Heart right ventricle (tissue), 16 donors: ENCODE results near the gene TMSB15C. TPM values are rescaled to one million over a fixed set of nuclear protein-coding genes. Genes with fewer than 3 reads are reported as not detected.
A peak's percentile ranks its signal among the peaks of the same experiment; 100 is the strongest.
"Not testable (repeated sequence)": the region's sequence is repeated elsewhere in the genome, so short reads cannot be mapped to it uniquely, and the experiment has no call there.

Experiments
- ATAC-seq, 8 donors: fragments of 200-7000 bp; cut with Tn5 transposase; one replicate each; pipeline ENCODE4 v1.9.1; 2020; ENCODE audit warnings: mild to moderate bottlenecking in 8 of 8, moderate library complexity in 8 of 8, moderate number of reproducible peaks in 1 of 8
- DNase-seq, 2 donors: peaks; one replicate each; pipeline ENCODE4 v3.0.0-alpha.2; 2020
- H3K27ac ChIP-seq, 10 donors: fragments of 200-600 bp; sonication (generic) in 2 of 10; one replicate each; pipeline versions ENCODE4 v1.5.0 to v1.8.0; 2020 to 2022; ENCODE audit warnings: mild to moderate bottlenecking in 3 of 10
- H3K27me3 ChIP-seq, 7 donors: fragments of 200-600 bp; one replicate each; pipeline ENCODE4 v1.8.0; 2021 to 2022; ENCODE audit warnings: mild to moderate bottlenecking in 2 of 7
- H3K36me3 ChIP-seq, 9 donors: fragments of 200-600 bp; sonication (generic) in 1 of 9; one replicate each; pipeline versions ENCODE4 v1.5.0 to v1.8.0; 2020 to 2022; ENCODE audit warnings: mild to moderate bottlenecking in 2 of 9
- H3K4me1 ChIP-seq, 9 donors: fragments of 200-600 bp; sonication (generic) in 1 of 9; one replicate each; pipeline versions ENCODE4 v1.5.0 to v1.8.0; 2020 to 2022; ENCODE audit warnings: mild to moderate bottlenecking in 4 of 9
- H3K4me3 ChIP-seq, 10 donors: fragments of 200-600 bp; sonication (generic) in 2 of 10; one replicate each; pipeline versions ENCODE4 v1.5.0 to v1.8.0; 2020 to 2022; ENCODE audit warnings: mild to moderate bottlenecking in 7 of 10, moderate library complexity in 2 of 10
- H3K9me3 ChIP-seq, 11 donors: fragments of 200-600 bp in 10 of 11; sonication (generic) in 2 of 11; one replicate each; pipeline versions ENCODE4 v1.5.0 to v1.8.0; 2013 to 2022; ENCODE audit warnings: mild to moderate bottlenecking in 2 of 11, control low read depth in 1 of 11, moderate library complexity in 1 of 11
- WGBS, 2 donors: extraction: QIAGEN DNeasy Blood & Tissue Kit; methylation state at CpG; one replicate each; pipeline ENCODE4 v1.1.7; 2013; ENCODE audit warnings: inconsistent platforms in 1 of 2; 5-methylcytosine and 5-hydroxymethylcytosine counted together
- intact Hi-C, 10 donors: fragments of 100-400 bp; cut with DNase I; formaldehyde crosslinking; loops; one replicate each; pipeline versions ENCODE4 v1.11.1 to v1.14.2; 2022
- polyA plus RNA-seq, 2 donors: library from polyadenylated mRNA; stranded (reverse); fragments of 200-250 nt; gene quantifications; one replicate each; pipeline ENCODE4 v1.2.3, GENCODE V29; 2013
- total RNA-seq, 10 donors: library from RNA; stranded (reverse); fragmentation: NEBNext Ultra II Directional in 3 of 10; extraction: Animal tissue kit (Norgen Biotek cat#: 25700) in 3 of 10; gene quantifications; one replicate each; pipeline versions ENCODE4 v1.2.1 to v1.2.4, GENCODE V29; 2021 to 2023
- TF ChIP-seq, protein P1 (sequence below), 9 donors: fragments of 200-600 bp; sonication (generic) in 2 of 9; IDR thresholded peaks; one replicate each; pipeline versions ENCODE4 v1.5.0 to v1.8.0; 2021 to 2022; ENCODE audit warnings: antibody characterized with exemption in 9 of 9, mild to moderate bottlenecking in 5 of 9, moderate library complexity in 1 of 9
- donor health status: Arrhythmogenic right ventricular cardiomyopathy.
- donor health status: ischemic (EF 13 %, LVEDD 7.1; RV severe dilation, severe dysfunction).
- donor health status: healthy with polysubstance abuse.
- donor health status: DM: no; HTN: yes; CAD: no.
- donor health status: DM: no; HTN: no; CAD: no.
- donor health status: ischemic (EF 25% LVEDD 6.9; RV normal size, moderate dysfunction).
- donor health status: ischemic (EF 25% LVEDD 5.7; RV mildly dilated, moderate dysfunction).
- donor health status: healthy.
- donor health status: DM: yes; HTN: yes; CAD: no.
- donor health status: Ischemic cardiomyopathy.
- donor health status: ischemic (EF 35%, LVEDD 5.7; RV mildly dilated, moderate dysfunction).
- donor health status: nonischemic (EF 11% LVEDD 7.7; RV severe dilation, severe dysfunction).
- donor health status: DM: yes; HTN: yes; CAD: no.
- donor health status: PGD.
- donor health status: ischemic (EF 29% LVEDD 5.4; RV normal size, mild dysfunction).
- donor health status: nonischemic (EF 23%, LVEDD 6.1; RV moderate dilation, normal function).

TMSB15C gene
- total and polyA plus RNA-seq, 12 donors: 0.09 to 0.35 (median 0.15) TPM; not detected in 3

DNA sequence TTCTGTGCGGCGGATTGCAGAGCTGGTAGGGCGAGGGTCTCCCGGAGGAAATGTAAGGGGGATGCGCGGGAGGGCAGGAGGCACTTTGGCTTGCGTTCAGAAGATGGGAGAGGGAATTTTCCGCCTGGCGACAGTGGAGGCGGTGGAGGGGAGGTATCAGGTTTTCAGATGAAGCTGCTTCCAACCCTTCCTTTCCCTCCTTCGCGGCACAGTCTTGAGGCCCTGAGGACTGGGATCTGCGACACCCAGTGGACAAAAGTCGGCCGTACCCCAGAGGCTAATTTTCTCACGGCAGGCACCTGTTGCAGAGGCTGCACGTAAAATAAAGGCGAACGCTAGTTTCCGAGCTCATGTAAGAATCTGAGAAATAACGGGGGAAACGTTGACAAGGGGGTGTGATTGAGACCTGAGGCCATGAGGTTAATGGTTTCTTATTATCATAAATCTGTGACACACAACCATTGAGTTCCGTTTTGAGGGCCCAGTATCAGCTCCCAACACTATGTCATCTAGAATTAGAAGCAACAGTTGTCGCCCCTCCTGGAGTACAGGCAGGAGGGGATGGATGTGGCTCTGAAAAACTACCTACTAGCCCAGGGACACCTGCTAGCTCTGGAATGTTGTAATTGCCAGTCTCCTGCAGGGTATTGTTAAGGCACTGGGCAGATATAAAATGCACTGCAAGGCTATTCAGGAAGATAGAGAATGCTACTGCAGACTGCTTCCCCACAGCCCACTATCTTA is 37.4 kb upstream of the TMSB15C start:
- intact Hi-C loops: no loop called here
- Histone ChIP-seq H3K27ac (peak overlapping the region in 1 of 10 donors; percentile 80), H3K36me3 (no peaks in the 10 kb centered on the region), H3K4me3 (peak overlapping the region in 9 of 10 donors; percentile 40 to 76 (median 65)), H3K4me1 (peaks cover 0 to 20% (median 4%) of the 10 kb centered on the region in 9 donors), H3K27me3 (peaks cover 0 to 38% (median 0%) of the 10 kb centered on the region in 7 donors), H3K9me3 (no peaks in the 10 kb centered on the region)
- WGBS, 2 donors: 7 to 10% methylated on average over 20 to 24 of the region's 24 CpGs
- DNase-seq: peak; percentile 24 to 26
- ATAC-seq: peak in 7 of 8 donors; percentile 57 to 91 (median 81)
- TF ChIP-seq, protein P1, sequence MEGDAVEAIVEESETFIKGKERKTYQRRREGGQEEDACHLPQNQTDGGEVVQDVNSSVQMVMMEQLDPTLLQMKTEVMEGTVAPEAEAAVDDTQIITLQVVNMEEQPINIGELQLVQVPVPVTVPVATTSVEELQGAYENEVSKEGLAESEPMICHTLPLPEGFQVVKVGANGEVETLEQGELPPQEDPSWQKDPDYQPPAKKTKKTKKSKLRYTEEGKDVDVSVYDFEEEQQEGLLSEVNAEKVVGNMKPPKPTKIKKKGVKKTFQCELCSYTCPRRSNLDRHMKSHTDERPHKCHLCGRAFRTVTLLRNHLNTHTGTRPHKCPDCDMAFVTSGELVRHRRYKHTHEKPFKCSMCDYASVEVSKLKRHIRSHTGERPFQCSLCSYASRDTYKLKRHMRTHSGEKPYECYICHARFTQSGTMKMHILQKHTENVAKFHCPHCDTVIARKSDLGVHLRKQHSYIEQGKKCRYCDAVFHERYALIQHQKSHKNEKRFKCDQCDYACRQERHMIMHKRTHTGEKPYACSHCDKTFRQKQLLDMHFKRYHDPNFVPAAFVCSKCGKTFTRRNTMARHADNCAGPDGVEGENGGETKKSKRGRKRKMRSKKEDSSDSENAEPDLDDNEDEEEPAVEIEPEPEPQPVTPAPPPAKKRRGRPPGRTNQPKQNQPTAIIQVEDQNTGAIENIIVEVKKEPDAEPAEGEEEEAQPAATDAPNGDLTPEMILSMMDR (IDR thresholded peaks at IDR 0.05): peak; percentile 13 to 63 (median 43)

DNA sequence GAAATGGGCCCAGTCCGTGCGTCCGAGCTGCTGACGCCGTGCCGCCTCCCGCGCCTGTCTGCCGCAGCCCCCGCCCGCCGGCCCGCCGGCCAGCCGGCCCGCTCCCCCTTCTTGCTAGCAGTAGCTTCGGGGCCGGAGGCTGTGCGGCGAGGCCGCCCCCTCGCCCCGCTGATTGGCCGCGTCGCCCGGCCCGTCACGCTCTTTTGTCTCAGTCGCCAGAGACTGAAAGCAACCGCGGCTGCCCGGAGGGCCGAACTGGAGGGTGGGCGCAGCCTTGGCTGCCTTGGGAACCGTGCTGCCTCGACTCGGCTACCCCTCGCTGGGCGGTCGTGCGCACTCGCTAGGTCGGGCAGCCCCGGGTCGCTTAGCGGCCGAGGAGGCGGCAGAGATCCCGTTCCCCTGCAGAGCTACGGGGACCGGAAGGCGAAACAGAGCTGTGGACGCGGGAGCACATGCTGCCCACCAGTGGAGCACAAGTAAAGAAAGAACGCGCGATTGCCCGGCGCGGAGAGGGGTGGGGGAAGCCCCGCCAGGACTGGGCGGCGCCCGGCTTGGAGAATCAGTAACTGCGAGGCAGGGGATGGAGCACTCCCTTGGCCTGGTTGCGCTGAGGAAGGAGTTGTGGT is 36.4 kb upstream of the TMSB15C start, which contains the start of gene ZCCHC18:
Gene ZCCHC18, plus strand, starts transcription at position 198 of the 626 bp plus-strand sequence. CDS start 1,589 bp downstream, outside the sequence.
- Histone ChIP-seq H3K4me3 (peak within 1 kb of the TSS; percentile 28 to 76 (median 64)), H3K4me1 (peaks cover 0 to 20% (median 4%) of the 10 kb centered on the region in 9 donors), H3K36me3 (no peaks in the 10 kb centered on the region), H3K9me3 (no peaks in the 10 kb centered on the region), H3K27ac (peak within 1 kb of the TSS in 9 of 10 donors; percentile 47 to 80 (median 70)), H3K27me3 (peaks cover 0 to 36% (median 0%) of the 10 kb centered on the region in 7 donors)
- peak; percentile 84 to 90 (median 88) for ATAC-seq
- intact Hi-C loops: no loop called here
- TF ChIP-seq, protein P1 (IDR thresholded peaks at IDR 0.05): no peak
- peak; percentile 32 to 59 for DNase-seq
- 0% methylated on average over 32 to 67 of the region's 67 CpGs for WGBS, 2 donors

DNA sequence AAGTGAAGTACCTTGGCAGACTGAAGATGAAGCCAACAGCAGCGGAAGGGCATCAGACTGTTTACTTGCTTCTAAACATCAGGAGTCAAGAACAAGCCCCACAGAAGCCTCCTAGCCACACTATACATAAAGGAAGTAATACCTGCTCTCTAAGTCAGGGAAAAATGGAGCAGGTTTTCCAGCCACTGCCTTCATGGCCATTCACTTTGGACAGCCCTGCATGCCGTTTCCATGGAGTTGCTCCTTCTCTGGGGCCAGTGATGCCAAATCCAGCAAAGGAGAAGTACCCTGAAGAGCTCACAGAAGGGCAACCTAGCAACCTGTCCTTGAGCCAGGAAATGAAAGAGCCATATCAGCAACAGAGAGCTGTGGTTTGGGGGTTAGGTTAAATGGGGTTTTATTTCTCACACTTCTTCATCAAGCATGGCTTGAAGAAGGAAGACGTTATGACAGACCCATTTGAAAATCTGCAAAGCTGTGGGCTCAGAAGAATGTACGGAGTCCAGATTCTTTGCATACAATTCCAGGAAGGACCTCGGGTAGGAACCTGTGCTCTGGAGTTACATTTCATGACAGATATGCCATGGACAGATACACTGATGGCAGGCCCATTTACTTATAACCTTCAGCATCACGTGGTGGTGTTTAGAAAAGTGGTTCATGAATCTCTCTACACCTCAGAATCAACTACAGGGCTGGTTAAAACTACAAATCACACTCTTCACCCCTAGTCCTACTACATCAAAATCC is 34.6 kb upstream of the TMSB15C start:
- H3K4me3 ChIP-seq, DNase-seq, H3K9me3 ChIP-seq, H3K36me3 ChIP-seq, H3K27ac ChIP-seq, intact Hi-C loops, ATAC-seq: not testable (repeated sequence)
- peaks cover 0 to 33% (median 0%) of the 10 kb centered on the region in 7 donors for H3K27me3 ChIP-seq
- WGBS, 2 donors: 73 to 75% methylated on average over 5 to 6 of the region's 6 CpGs
- peaks cover 0 to 20% (median 4%) of the 10 kb centered on the region in 9 donors for H3K4me1 ChIP-seq

DNA sequence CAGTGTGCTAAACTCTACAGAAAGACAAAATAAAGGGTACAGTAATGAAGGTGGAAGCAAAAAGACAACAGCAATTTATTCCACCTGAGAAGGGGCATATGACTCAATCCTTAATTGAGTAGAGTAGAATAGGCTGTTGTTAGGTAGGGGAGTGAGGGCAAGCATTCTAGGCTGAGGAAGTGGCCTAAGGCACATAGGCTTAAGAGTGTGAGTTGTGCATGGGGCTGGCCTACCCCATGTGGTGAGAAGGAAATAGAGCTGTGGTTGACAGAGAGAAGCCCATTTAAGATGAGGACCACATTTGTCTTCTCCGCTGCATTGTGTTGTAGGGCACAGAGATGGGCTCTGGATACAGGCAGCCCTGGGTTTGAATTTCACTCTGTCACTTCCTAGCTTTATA is 32.9 kb upstream of the TMSB15C start:
- Histone ChIP-seq H3K27me3 (peaks cover 0 to 33% (median 0%) of the 10 kb centered on the region in 7 donors), H3K9me3 (no peaks in the 10 kb centered on the region), H3K4me3 (no peak overlapping the region), H3K4me1 (peaks cover 0 to 12% (median 4%) of the 10 kb centered on the region in 9 donors), H3K36me3 (no peaks in the 10 kb centered on the region), H3K27ac (no peak overlapping the region)
- ATAC-seq (no peak), DNase-seq (no peak)
- intact Hi-C loops: no loop called here
- TF ChIP-seq, protein P1 (IDR thresholded peaks at IDR 0.05): no peak
- WGBS, 2 donors: 93 to 96% methylated on average over 1 of the region's 1 CpG
